OCI-LY1 (cell line): Measurements from ENCODE around the gene NTMT2.

Source experiments
- H2AFZ ChIP-seq: fragments of 200-600 bp; sonication (generic), shearing (Covaris generic); 2 replicates; pipeline ENCODE4 v1.6.0; 2014; ENCODE audit warnings: antibody characterized with exemption, mild to moderate bottlenecking, low read length
- H3F3A ChIP-seq: fragments of 200-600 bp; sonication (generic), shearing (Covaris generic); 2 replicates; pipeline ENCODE4 v1.6.0; 2014; ENCODE audit warnings: mild to moderate bottlenecking, antibody characterized with exemption, low read length, moderate library complexity; ENCODE audit not compliant: insufficient read depth
- H3K27ac ChIP-seq: fragments of 200-600 bp; sonication (generic); 2 replicates; pipeline ENCODE4 v1.5.1; 2014; ENCODE audit warnings: low read length, mixed run types, mild to moderate bottlenecking, low read depth; ENCODE audit not compliant: poor library complexity, severe bottlenecking
- H3K27me3 ChIP-seq: fragments of 200-600 bp; sonication (generic); 2 replicates; pipeline ENCODE4 v1.6.0; 2014; ENCODE audit warnings: antibody characterized with exemption, mild to moderate bottlenecking, low read length, moderate library complexity; ENCODE audit not compliant: insufficient read depth
- H3K36me3 ChIP-seq: fragments of 200-600 bp; sonication (generic); 2 replicates; pipeline ENCODE4 v1.6.1; 2014; ENCODE audit warnings: mild to moderate bottlenecking, antibody characterized with exemption, low read length, moderate library complexity, mixed read lengths; ENCODE audit not compliant: insufficient read depth
- H3K4me1 ChIP-seq: fragments of 200-600 bp; sonication (generic); 2 replicates; pipeline ENCODE4 v1.5.1; 2014; ENCODE audit warnings: mild to moderate bottlenecking, low read length, moderate library complexity; ENCODE audit not compliant: insufficient read depth, severe bottlenecking
- H3K4me2 ChIP-seq: fragments of 200-600 bp; sonication (generic), shearing (Covaris generic); 2 replicates; pipeline ENCODE4 v1.6.1; 2014; ENCODE audit warnings: low read length
- H3K4me3 ChIP-seq: fragments of 200-600 bp; sonication (generic); 2 replicates; pipeline ENCODE4 v1.5.1; 2014; ENCODE audit warnings: low read length, low read depth, mild to moderate bottlenecking, mixed read lengths; ENCODE audit not compliant: poor library complexity, severe bottlenecking
- H3K79me2 ChIP-seq: fragments of 200-600 bp; shearing (Covaris generic); 2 replicates; pipeline ENCODE4 v1.6.1; 2016; ENCODE audit warnings: mixed run types, low read length, mixed read lengths; ENCODE audit not compliant: insufficient read depth
- H3K9ac ChIP-seq: fragments of 200-600 bp; sonication (generic), shearing (Covaris generic); 2 replicates; pipeline ENCODE4 v1.6.1; 2014; ENCODE audit warnings: mild to moderate bottlenecking, low read length, mixed read lengths
- H3K9me2 ChIP-seq: fragments of 200-600 bp; sonication (generic), shearing (Covaris generic); 2 replicates; pipeline ENCODE4 v1.6.1; 2014; ENCODE audit warnings: low read depth, mild to moderate bottlenecking, low read length, mixed read lengths
- H3K9me3 ChIP-seq: fragments of 200-600 bp; shearing (Covaris generic); 2 replicates; pipeline ENCODE4 v1.6.1; 2014; ENCODE audit warnings: low read length, mixed read lengths
- H4K20me1 ChIP-seq: fragments of 200-600 bp; sonication (generic), shearing (Covaris generic); 2 replicates; pipeline ENCODE4 v1.6.0; 2016; ENCODE audit warnings: mild to moderate bottlenecking, low read length; ENCODE audit not compliant: insufficient read depth
- EZH2 ChIP-seq: fragments of 200-600 bp; sonication (generic), shearing (Covaris generic); IDR thresholded peaks from 2 replicates; pipeline ENCODE4 v1.8.0; 2017; ENCODE audit warnings: borderline replicate concordance, mixed run types, mild to moderate bottlenecking, antibody characterized with exemption, low read length, moderate library complexity, mixed read lengths
- TF ChIP-seq, protein P1 (sequence below): fragments of 200-600 bp; sonication (generic), shearing (Covaris generic); IDR thresholded peaks from 2 replicates; pipeline ENCODE4 v1.5.1; 2017; ENCODE audit warnings: mild to moderate bottlenecking, antibody characterized with exemption, low read length, moderate library complexity, mixed read lengths

NTMT2 gene

GRCh38 chr1:170149241-170149640 lies 3.5 kb downstream of the NTMT2 start:
- Histone ChIP-seq H3K36me3 (no peaks in the 10 kb centered on the region), H3K9me2 (no peaks in the 10 kb centered on the region), H3K4me1 (no peaks in the 10 kb centered on the region), H3F3A (no peaks in the 10 kb centered on the region), H3K9me3 (no peaks in the 10 kb centered on the region), H4K20me1 (no peaks in the 10 kb centered on the region), H3K4me3 (no peak overlapping the region), H3K4me2 (no peak overlapping the region), H3K27ac (no peak overlapping the region), H3K9ac (no peak overlapping the region), H2AFZ (no peak overlapping the region), H3K27me3 (no peaks in the 10 kb centered on the region), H3K79me2 (no peaks in the 10 kb centered on the region)
- TF ChIP-seq, protein P1, sequence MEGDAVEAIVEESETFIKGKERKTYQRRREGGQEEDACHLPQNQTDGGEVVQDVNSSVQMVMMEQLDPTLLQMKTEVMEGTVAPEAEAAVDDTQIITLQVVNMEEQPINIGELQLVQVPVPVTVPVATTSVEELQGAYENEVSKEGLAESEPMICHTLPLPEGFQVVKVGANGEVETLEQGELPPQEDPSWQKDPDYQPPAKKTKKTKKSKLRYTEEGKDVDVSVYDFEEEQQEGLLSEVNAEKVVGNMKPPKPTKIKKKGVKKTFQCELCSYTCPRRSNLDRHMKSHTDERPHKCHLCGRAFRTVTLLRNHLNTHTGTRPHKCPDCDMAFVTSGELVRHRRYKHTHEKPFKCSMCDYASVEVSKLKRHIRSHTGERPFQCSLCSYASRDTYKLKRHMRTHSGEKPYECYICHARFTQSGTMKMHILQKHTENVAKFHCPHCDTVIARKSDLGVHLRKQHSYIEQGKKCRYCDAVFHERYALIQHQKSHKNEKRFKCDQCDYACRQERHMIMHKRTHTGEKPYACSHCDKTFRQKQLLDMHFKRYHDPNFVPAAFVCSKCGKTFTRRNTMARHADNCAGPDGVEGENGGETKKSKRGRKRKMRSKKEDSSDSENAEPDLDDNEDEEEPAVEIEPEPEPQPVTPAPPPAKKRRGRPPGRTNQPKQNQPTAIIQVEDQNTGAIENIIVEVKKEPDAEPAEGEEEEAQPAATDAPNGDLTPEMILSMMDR = no peak
- no peak for TF ChIP-seq EZH2

GRCh38 chr1:170150016-170150415 lies 4.3 kb downstream of the NTMT2 start:
- H2AFZ ChIP-seq = no peak overlapping the region
- H3K4me1 ChIP-seq = no peaks in the 10 kb centered on the region
- H3K9me3 ChIP-seq = no peaks in the 10 kb centered on the region
- H3K9ac ChIP-seq = no peak overlapping the region
- H4K20me1 ChIP-seq = no peaks in the 10 kb centered on the region
- no peak overlapping the region for H3K4me3 ChIP-seq
- no peaks in the 10 kb centered on the region for H3F3A ChIP-seq
- no peaks in the 10 kb centered on the region for H3K36me3 ChIP-seq
- H3K4me2 ChIP-seq = no peak overlapping the region
- no peaks in the 10 kb centered on the region for H3K27me3 ChIP-seq
- no peak for TF ChIP-seq EZH2
- TF ChIP-seq, protein P1 = no peak
- H3K27ac ChIP-seq = no peak overlapping the region
- H3K79me2 ChIP-seq = no peaks in the 10 kb centered on the region
- H3K9me2 ChIP-seq = no peaks in the 10 kb centered on the region

GRCh38 chr1:170150921-170151320 lies 5.2 kb downstream of the NTMT2 start:
- no peak overlapping the region for H3K9ac ChIP-seq
- no peak overlapping the region for H3K4me2 ChIP-seq
- no peak overlapping the region for H3K27ac ChIP-seq
- H3K36me3 ChIP-seq = no peaks in the 10 kb centered on the region
- H3K4me1 ChIP-seq = no peaks in the 10 kb centered on the region
- no peaks in the 10 kb centered on the region for H4K20me1 ChIP-seq
- TF ChIP-seq, protein P1 = no peak
- no peak for TF ChIP-seq EZH2
- H2AFZ ChIP-seq = no peak overlapping the region
- H3K4me3 ChIP-seq = no peak overlapping the region
- no peaks in the 10 kb centered on the region for H3F3A ChIP-seq
- no peaks in the 10 kb centered on the region for H3K27me3 ChIP-seq
- no peaks in the 10 kb centered on the region for H3K79me2 ChIP-seq
- no peaks in the 10 kb centered on the region for H3K9me3 ChIP-seq
- H3K9me2 ChIP-seq = no peaks in the 10 kb centered on the region
